ENCODE data around the gene SLC25A25.
"Not testable (repeated sequence)": the region's sequence is repeated elsewhere in the genome, so short reads cannot be mapped to it uniquely, and the experiment has no call there.

Gene SLC25A25

DNA sequence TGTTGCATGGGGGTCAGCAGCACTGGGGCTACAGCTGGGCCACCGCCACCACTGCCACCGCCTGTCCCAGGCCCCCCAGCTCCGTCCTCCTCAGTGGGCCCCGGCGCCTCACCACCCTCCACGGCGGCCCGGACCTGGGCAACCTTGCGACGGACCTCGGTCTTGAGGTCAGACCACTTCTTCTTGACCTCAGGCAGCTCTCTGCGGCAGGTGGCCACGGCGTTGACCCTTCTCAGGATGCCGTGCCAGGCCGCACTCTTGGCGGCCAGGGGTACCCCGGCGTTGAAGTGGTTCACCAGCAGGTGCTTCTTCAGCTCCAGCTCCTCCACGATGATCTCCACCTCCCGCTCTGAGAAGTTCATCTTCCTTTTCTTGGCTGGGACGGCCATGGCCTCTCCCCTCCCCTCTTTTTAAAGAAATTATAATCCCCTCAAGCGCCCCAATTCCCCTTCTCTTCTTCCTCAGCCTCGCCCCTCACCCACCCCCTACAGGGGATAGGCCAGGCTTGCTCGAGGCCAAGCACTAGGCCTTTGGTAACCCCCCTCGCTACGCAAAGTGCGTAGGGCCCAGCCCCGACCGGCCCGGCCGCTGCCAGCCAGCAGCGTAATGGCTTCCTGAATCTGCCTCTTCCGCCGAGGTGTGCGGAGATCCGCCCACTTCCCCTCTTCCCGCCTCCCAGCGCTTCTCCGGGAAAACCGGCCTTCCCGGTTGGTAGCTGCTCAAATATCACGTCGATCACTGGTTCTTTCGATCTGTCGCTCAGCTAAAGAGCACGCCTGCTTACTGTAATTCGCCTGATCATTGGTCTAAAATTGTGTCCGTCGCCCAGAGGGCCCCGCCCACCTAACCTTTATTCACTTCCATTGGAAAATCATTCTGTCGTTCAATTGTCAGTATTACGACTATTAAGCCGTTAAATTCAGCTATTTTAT lies 1.1 kb upstream of the SLC25A25 start, which contains the start of gene NAIF1:
Gene NAIF1 (minus strand): TSS at position 608 of the 932 bp plus-strand sequence. CDS start 219 bp downstream, at position 389.
- TF ChIP-seq, protein P1, sequence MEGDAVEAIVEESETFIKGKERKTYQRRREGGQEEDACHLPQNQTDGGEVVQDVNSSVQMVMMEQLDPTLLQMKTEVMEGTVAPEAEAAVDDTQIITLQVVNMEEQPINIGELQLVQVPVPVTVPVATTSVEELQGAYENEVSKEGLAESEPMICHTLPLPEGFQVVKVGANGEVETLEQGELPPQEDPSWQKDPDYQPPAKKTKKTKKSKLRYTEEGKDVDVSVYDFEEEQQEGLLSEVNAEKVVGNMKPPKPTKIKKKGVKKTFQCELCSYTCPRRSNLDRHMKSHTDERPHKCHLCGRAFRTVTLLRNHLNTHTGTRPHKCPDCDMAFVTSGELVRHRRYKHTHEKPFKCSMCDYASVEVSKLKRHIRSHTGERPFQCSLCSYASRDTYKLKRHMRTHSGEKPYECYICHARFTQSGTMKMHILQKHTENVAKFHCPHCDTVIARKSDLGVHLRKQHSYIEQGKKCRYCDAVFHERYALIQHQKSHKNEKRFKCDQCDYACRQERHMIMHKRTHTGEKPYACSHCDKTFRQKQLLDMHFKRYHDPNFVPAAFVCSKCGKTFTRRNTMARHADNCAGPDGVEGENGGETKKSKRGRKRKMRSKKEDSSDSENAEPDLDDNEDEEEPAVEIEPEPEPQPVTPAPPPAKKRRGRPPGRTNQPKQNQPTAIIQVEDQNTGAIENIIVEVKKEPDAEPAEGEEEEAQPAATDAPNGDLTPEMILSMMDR (IDR thresholded peaks at IDR 0.05; ENCODE audit: low read depth, low read length, missing control alignments) = no peak
- peak within 1 kb of the TSS; percentile 88 for H3K4me3 ChIP-seq (ENCODE audit: low read depth, low read length)
- peak; percentile 99 for DNase-seq (ENCODE audit: low read depth)

DNA sequence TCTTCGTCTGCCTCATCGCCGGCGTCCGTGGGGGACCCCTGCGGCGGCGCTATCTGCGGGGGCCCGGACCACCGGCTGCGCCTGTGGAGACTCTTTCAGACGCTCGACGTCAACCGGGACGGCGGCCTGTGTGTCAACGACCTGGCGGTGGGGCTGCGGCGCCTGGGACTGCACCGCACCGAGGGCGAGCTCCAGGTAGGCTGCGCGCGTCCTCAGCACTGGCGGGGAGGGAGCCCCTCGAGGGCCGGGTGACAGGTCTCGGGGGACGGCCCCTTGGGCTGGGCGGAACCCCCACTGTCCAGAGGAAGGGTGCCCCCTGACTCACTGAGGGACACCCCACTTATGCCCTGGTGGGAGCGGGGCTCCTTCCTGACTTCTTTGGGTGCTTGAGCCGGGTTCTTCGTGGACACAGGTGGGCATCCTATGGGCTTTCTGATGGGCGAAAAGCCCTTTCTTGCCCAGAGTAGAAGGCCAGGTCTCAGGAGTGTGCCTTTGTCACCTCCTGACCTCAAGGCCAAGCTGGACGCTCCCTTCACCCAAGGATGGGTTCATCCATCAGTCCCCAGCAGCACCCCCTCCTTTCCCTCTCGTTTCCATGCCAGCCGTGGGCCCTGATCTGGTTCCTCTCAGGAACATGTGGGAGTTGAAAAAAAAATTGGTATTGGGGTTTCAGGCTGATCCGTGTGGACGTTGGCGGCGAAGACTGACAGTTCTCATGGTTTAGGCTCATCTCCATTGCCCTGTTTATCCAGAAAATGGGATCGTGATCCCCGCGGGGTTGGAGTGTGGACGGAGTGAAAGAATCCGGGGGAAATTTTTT lies 564 bp downstream of the SLC25A25 start:
- DNase-seq (ENCODE audit: low read depth) = no peak
- H3K4me3 ChIP-seq (ENCODE audit: low read depth, low read length) = peak overlapping the region; percentile 88
- TF ChIP-seq, protein P1 (IDR thresholded peaks at IDR 0.05; ENCODE audit: low read depth, low read length, missing control alignments) = no peak

DNA sequence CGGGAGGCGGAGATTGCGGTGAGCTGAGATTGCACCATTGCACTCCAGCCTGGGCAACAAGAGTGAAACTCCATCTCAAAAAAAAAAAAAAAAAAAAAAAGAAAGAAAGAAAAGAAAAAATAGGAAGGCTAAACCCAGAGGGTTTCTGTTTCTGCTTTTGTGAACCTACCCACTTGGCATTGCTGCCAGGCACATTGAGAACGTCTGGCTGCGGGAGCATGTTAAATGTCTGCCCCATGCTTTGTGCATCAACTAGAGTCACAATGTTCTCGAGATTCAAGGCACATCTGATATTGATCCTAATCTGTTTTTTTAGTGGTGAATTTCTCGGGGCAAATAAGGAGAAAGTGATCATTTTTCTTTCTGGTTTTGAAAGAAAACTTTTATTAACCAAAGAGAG lies 2.8 kb downstream of the SLC25A25 start:
- no peak overlapping the region for H3K4me3 ChIP-seq (ENCODE audit: low read depth, low read length)
- TF ChIP-seq, protein P1 (IDR thresholded peaks at IDR 0.05; ENCODE audit: low read depth, low read length, missing control alignments) = no peak
- DNase-seq (ENCODE audit: low read depth) = no peak

DNA sequence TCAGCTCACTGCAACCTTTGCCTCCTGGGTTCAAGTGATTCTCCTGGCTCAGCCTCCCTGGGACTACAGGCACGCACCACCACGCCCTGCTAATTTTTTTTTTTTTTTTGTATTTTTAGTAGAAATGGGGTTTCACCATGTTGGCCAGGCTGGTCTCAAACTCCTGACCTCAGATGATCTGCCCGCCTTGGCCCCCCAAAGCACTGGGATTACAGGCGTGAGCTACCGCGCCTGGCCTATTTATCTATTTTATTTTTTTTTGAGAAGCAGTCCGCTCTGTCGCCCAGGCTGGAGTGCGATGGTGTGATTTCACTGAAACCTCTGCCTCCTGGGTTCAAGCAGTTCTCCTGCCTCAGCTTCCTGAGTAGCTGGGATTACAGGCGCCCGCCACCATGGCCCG lies 3.4 kb downstream of the SLC25A25 start:
- not testable (repeated sequence) for DNase-seq (ENCODE audit: low read depth); H3K4me3 ChIP-seq (ENCODE audit: low read depth, low read length)

DNA sequence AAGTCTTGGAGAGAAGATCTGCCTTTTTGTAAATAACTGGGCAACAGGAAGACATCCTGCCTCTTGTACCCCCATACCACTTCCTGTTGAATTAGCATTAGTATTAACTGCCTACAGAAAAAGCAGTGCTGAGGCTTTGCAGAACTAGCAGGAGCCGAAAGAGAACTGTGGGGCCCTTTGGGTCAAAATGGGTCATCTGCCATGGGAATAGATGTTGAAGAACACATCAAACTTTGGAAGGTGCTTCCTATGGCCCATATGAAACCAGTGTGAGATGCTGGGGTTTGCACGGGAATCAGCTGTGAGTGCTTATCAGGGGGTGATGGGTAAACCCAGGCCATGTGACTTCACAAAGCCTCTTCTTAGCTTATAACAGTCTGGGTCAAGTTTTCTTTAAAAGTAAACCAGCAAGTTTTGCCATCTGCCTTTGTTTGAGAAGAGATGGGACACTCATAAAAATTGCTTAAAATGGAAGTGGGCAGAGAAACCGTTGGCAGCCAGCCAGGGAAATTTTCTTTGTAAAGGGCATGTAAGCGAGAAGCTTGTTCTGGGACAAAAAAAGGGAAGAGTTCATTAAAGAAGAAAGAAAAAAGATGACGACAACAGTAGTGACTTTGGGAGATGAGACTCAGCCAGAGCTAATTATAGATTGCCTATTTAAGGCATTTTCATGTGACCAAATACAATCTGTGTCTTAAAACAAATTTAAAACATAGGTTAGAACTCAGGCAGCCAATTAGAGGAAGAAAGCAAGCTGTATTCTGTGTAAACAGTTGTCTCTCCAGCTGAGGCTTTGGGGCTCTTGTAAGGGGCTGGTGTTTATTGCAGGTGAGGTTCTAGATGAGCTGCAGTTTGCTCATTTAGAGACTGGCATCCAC lies 4.4 kb downstream of the SLC25A25 start:
- peak overlapping the region; percentile 3; the same call in 1 of the 2 replicates for H3K4me3 ChIP-seq (ENCODE audit: low read depth, low read length)
- peak; percentile 49 for DNase-seq (ENCODE audit: low read depth)
- TF ChIP-seq, protein P1 (IDR thresholded peaks at IDR 0.05; ENCODE audit: low read depth, low read length, missing control alignments) = no peak

DNA sequence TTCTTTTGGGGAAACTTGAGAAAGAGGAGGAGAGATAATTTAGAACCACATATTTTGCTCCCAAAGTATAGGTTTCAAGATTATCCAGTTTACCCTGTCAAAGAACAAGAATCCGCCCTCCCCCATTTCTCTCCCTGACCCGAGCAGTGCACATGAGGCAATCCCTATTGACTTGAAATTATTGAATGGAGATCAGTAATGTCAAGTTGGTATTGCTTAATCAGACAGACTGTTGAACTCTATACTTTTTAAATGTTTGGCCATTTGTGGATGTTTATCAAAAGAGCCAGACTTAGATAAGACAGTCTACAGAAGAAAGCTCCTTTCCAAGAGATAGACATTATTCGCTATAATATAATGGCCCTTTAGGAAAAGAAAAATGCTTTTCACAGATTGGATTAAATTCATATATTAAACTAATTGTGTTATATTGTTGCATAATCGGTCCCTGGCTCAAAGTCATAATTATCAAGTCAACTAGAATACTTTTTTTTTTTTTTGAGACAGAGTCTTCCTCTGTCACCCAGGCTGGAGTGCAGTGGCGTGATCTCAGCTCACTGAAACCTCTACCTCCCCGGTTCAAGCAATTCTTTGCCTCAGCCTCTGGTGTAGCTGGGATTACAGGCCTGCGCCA lies 5.3 kb downstream of the SLC25A25 start:
- no peak overlapping the region; the same call in 1 of the 2 replicates for H3K4me3 ChIP-seq (ENCODE audit: low read depth, low read length)
- TF ChIP-seq, protein P1 (IDR thresholded peaks at IDR 0.05; ENCODE audit: low read depth, low read length, missing control alignments) = no peak
- DNase-seq (ENCODE audit: low read depth) = no peak

All from GM12864 (cell line).